Measurements from ENCODE around the gene SULT1E1. TPM values are rescaled to one million over a fixed set of nuclear protein-coding genes. Genes with fewer than 3 reads are reported as not detected.

Gene SULT1E1
- total and polyA plus RNA-seq, 10 of the 15 experiments (the other 5 are each of a cell fraction or from before 2014, with no cell fraction given), result not detected

- TF ChIP-seq NR2C1 (IDR thresholded peaks at IDR 0.05), result peak; percentile 43; the same call in 1 of the 2 replicates
- peak; percentile 33; the same call in 1 of the 2 replicates for TF ChIP-seq NR2F1 (conservative IDR thresholded peaks at IDR 0.05)
- TF ChIP-seq BCL11A (IDR thresholded peaks at IDR 0.05; ENCODE audit: low read depth, low read length), result no peak
- TF ChIP-seq NFYB (IDR thresholded peaks at IDR 0.05; ENCODE audit: insufficient read depth, low read depth, low read length), result no peak
- Histone ChIP-seq H4K20me1 (ENCODE audit: control insufficient read depth, insufficient read depth) (no peaks in the 10 kb centered on the region), H2AFZ (ENCODE audit: control insufficient read depth, low read depth, low read length) (peak overlapping the region; percentile 81; the same call in 1 of the 2 replicates), H3K27ac (ENCODE audit: control insufficient read depth, insufficient read depth) (no peak overlapping the region), H3K9ac (ENCODE audit: control insufficient read depth, insufficient read depth, low read length) (no peak overlapping the region), H3K27me3 (replicated peaks in 1 of 2; ENCODE audit: control insufficient read depth in 2 of 2, insufficient read depth in 2 of 2, low read length in 1 of 2) (no peaks in the 10 kb centered on the region), H3K4me3 (no peak overlapping the region), H3K79me2 (ENCODE audit: control insufficient read depth, insufficient read depth, low read length) (no peaks in the 10 kb centered on the region), H3K36me3 (ENCODE audit: control insufficient read depth in 2 of 2, insufficient read depth in 2 of 2, low read length in 1 of 2) (no peaks in the 10 kb centered on the region), H3K4me1 (ENCODE audit: control insufficient read depth, insufficient read depth, low read length) (peaks cover 19% of the 10 kb centered on the region), H3K4me2 (ENCODE audit: control insufficient read depth, insufficient read depth) (peak overlapping the region; percentile 49; the same call in 1 of the 2 replicates), H3K9me3 (replicated peaks; ENCODE audit: control insufficient read depth, insufficient read depth, low read length) (no peaks in the 10 kb centered on the region; the same call in 2 of the 3 replicates)
- ChIA-PET RAD21 (ENCODE audit: unreplicated experiment) (interaction anchor here (1.2 to 1.3 kb wide), 2 partner anchors 48 to 55 kb away, joined by 3 read pairs; no protein-coding TSS in a partner anchor), CTCF (interaction anchor here (1.0 to 3.3 kb wide), 4 partner anchors 9 to 64 kb away, joined by 3 to 15 read pairs (median 4); no protein-coding TSS in a partner anchor), POLR2A (interaction anchor here (1.9 kb wide), 1 partner anchor 12 kb away, joined by 7 read pairs; no protein-coding TSS in a partner anchor), SMC1A (ENCODE audit: uncharacterized antibody, unreplicated experiment) (interaction anchor here (1.1 to 4.6 kb wide), 5 partner anchors 10 to 110 kb away, joined by 3 to 21 read pairs (median 11); no protein-coding TSS in a partner anchor)
- no peak for FAIRE-seq
- WGBS (ENCODE audit: insufficient coverage, insufficient replicate concordance, low lambda C conversion rate, missing lambda C conversion rate), result 33% methylated on average over 10 of the region's 10 CpGs
- no peak for DNase-seq (ENCODE audit: low read depth, low spot score)
- in situ Hi-C loops (cut with MboI), result loop anchor here (25.0 kb wide), 1 partner anchor 1195 kb away; no protein-coding TSS in a partner anchor
- peak; percentile 74 for ATAC-seq
- intact Hi-C loops (cut with micrococcal nuclease; ENCODE audit: unreplicated experiment), result no loop called here
- no TSS peak for BruUV-seq (replicated peaks)
Observed at GRCh38 chr4:69832326-69833030, 27.5 kb downstream of the SULT1E1 start.

Data from GM12878 (cell line).